Colonic mucosa (tissue), 4 donors: ENCODE measurements around the gene FAT1. TPM values are rescaled to one million over a fixed set of nuclear protein-coding genes. Genes with fewer than 3 reads are reported as not detected.

Experiments
- DNase-seq: peaks from one replicate; pipeline ENCODE4 v3.0.0-alpha.2; 2020
- H3K27ac ChIP-seq: fragments of 200-600 bp; one replicate; pipeline ENCODE4 v1.8.0; 2021
- H3K27me3 ChIP-seq: fragments of 200-600 bp; one replicate; pipeline ENCODE4 v1.8.0; 2021
- H3K36me3 ChIP-seq: fragments of 200-600 bp; one replicate; pipeline ENCODE4 v1.8.0; 2021
- H3K4me1 ChIP-seq: fragments of 200-600 bp; one replicate; pipeline ENCODE4 v1.8.0; 2021; ENCODE audit warnings: mild to moderate bottlenecking
- H3K4me3 ChIP-seq: fragments of 200-600 bp; one replicate; pipeline ENCODE4 v1.8.0; 2021
- H3K9ac ChIP-seq, 2 donors: one replicate each; pipeline ENCODE4 v1.7.0; 2013; ENCODE audit warnings: control low read depth in 2 of 2, low read depth in 2 of 2, low read length in 2 of 2
- H3K9me3 ChIP-seq: fragments of 200-600 bp; one replicate; pipeline ENCODE4 v1.8.0; 2021
- CTCF ChIP-seq: fragments of 200-600 bp; IDR thresholded peaks from one replicate; pipeline ENCODE4 v1.8.0; 2022; ENCODE audit warnings: antibody characterized with exemption, mild to moderate bottlenecking
- intact Hi-C: fragments of 100-400 bp; cut with DNase I; formaldehyde crosslinking; loops from one replicate; pipeline ENCODE4 v1.14.1; 2022
- total RNA-seq, 2 donors: library from RNA; stranded (reverse); fragmentation: NEBNext Ultra II Directional in 1 of 2; extraction: Animal tissue kit (Norgen Biotek cat#: 25700) in 1 of 2; gene quantifications; one replicate each; pipeline ENCODE4 v1.2.1, GENCODE V29; 2021
- donor health status: healthy.
- donor health status: DM: no; HTN: no; CAD: no.
- donor health status: DM: no; HTN: no; CAD: no.

FAT1 gene
- total RNA-seq, 2 donors from 2014 or later, result 243 to 300 TPM

- H3K9ac ChIP-seq, result no peak overlapping the region
- H3K4me3 ChIP-seq, result no peak overlapping the region
- no peaks in the 10 kb centered on the region for H3K4me1 ChIP-seq
- H3K36me3 ChIP-seq, result no peaks in the 10 kb centered on the region
- no peaks in the 10 kb centered on the region for H3K27me3 ChIP-seq
- H3K9me3 ChIP-seq, result no peaks in the 10 kb centered on the region
- no peak for DNase-seq
- intact Hi-C loops, result no loop called here
- H3K27ac ChIP-seq, result no peak overlapping the region
- no peak for TF ChIP-seq CTCF
Measured at GRCh38 chr4:186730621-186731020, 7.0 kb upstream of the FAT1 start.

GRCh38 chr4:186729856-186730255 lies 6.2 kb upstream of the FAT1 start:
- H3K9ac ChIP-seq, result no peak overlapping the region
- H3K36me3 ChIP-seq, result no peaks in the 10 kb centered on the region
- no peak overlapping the region for H3K27ac ChIP-seq
- no peak for DNase-seq
- H3K4me1 ChIP-seq, result no peaks in the 10 kb centered on the region
- TF ChIP-seq CTCF, result no peak
- no peak overlapping the region for H3K4me3 ChIP-seq
- no peaks in the 10 kb centered on the region for H3K27me3 ChIP-seq
- no peaks in the 10 kb centered on the region for H3K9me3 ChIP-seq
- intact Hi-C loops, result loop anchor here (5.0 kb wide), 1 partner anchor 202 kb away; no protein-coding TSS in a partner anchor

GRCh38 chr4:186728631-186729271 lies 5.1 kb upstream of the FAT1 start:
- no peaks in the 10 kb centered on the region for H3K4me1 ChIP-seq
- TF ChIP-seq CTCF, result no peak
- DNase-seq, result no peak
- no peak overlapping the region for H3K4me3 ChIP-seq
- H3K27ac ChIP-seq, result peak overlapping the region; percentile 92
- intact Hi-C loops, result loop anchor here (5.0 kb wide), 1 partner anchor 204 kb away; no protein-coding TSS in a partner anchor
- H3K9me3 ChIP-seq, result no peaks in the 10 kb centered on the region
- no peaks in the 10 kb centered on the region for H3K36me3 ChIP-seq
- H3K9ac ChIP-seq, result peak overlapping the region in 1 of 2 donors; percentile 60
- no peaks in the 10 kb centered on the region for H3K27me3 ChIP-seq

GRCh38 chr4:186727977-186728519 lies 4.4 kb upstream of the FAT1 start:
- peak overlapping the region; percentile 76 for H3K4me3 ChIP-seq
- DNase-seq, result peak; percentile 59
- peak overlapping the region in 1 of 2 donors; percentile 60 for H3K9ac ChIP-seq
- peak overlapping the region; percentile 92 for H3K27ac ChIP-seq
- H3K27me3 ChIP-seq, result no peaks in the 10 kb centered on the region
- no peaks in the 10 kb centered on the region for H3K36me3 ChIP-seq
- intact Hi-C loops, result loop anchor here (5.0 kb wide), 1 partner anchor 204 kb away; no protein-coding TSS in a partner anchor
- TF ChIP-seq CTCF, result no peak
- H3K9me3 ChIP-seq, result no peaks in the 10 kb centered on the region
- no peaks in the 10 kb centered on the region for H3K4me1 ChIP-seq

DNA sequence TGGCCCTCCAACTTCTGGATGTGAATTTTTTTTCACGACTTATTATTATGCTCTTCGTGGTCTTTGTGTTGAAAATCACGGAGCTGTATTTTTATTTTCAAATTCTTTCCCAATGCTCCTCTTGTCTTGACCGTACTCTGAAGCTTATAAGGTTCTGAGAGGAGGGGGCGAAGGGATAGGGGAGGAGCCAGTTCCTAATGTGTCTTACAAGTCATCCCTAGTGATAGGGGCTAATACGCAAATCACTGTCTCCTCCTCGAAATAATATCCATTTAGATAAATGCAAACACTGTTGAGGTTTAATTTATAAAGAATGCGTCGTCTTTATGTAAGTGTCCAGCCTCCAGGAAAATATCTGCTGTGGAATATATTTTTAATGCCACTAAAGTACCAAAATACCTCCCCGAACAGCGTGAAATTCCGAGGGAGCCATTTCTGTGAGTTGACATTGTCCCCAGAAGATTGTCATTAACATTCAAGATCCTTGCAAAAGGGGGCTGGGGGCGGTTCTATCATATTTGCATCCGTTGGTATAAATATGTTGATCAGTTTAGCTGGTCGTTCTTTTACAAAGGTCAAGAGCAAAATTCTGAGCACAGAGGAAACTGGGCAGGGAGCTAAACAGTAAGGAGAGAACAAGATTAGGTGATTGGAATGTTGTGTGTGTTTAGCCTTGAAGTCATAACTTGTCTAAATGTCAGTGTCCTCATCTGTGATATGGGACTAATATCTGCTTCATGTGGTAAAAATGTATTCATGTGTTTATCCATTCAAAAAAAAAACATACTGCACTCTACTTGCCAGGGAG lies 3.7 kb upstream of the FAT1 start:
- Histone ChIP-seq H3K9me3 (no peaks in the 10 kb centered on the region), H3K27me3 (no peaks in the 10 kb centered on the region), H3K36me3 (no peaks in the 10 kb centered on the region), H3K9ac (peak overlapping the region; percentile 60 to 71), H3K4me3 (peak overlapping the region; percentile 76), H3K4me1 (no peaks in the 10 kb centered on the region), H3K27ac (peak overlapping the region; percentile 92)
- intact Hi-C loops, result loop anchor here (5.0 kb wide), 1 partner anchor 205 kb away; no protein-coding TSS in a partner anchor
- no peak for TF ChIP-seq CTCF
- DNase-seq, result no peak
